SK-N-SH (cell line): Measurements from ENCODE around the gene CENPW. TPM values are rescaled to one million over a fixed set of nuclear protein-coding genes. Genes with fewer than 3 reads are reported as not detected.

ENCODE experiments used
- CTCF ChIA-PET: fragments of 300-600, 350-600 bp; formaldehyde crosslinking; extraction: SDS; loops from one replicate; lab custom pipeline; 2021; lab: Yijun Ruan, JAX
- POLR2A ChIA-PET: fragments of 350-600 bp; sonication (Branson Sonifier 250); formaldehyde crosslinking; extraction: SDS; loops from one replicate; lab custom pipeline; 2020; ENCODE audit warnings: antibody characterized with exemption, inconsistent platforms; lab: Yijun Ruan, JAX
- DNase-seq: peaks from one replicate; pipeline ENCODE4 v3.0.0; 2012
- H2AFZ ChIP-seq: fragments of 200-600 bp; sonication (generic); 2 replicates; pipeline ENCODE4 v1.8.1; 2016; ENCODE audit warnings: antibody characterized with exemption, mild to moderate bottlenecking, low read depth
- H3F3A ChIP-seq: fragments of 200-600 bp; sonication (generic); replicated peaks from 2 replicates; pipeline ENCODE3; 2016; ENCODE audit warnings: antibody characterized with exemption, mild to moderate bottlenecking; ENCODE audit not compliant: insufficient read depth
- H3K27ac ChIP-seq, 2 experiments: fragments of 200-500 bp in 1 of 2; fragments of 200-600 bp in 1 of 2; sonication (Bioruptor generic) in 1 of 2; sonication (generic), shearing (Covaris generic) in 1 of 2; 2 replicates each; pipeline versions ENCODE4 v1.5.1 to v1.6.1; 2014 to 2016; ENCODE audit warnings: low read depth in 2 of 2, inconsistent platforms in 1 of 2, low read length in 1 of 2, mild to moderate bottlenecking in 1 of 2, mixed read lengths in 1 of 2
- H3K27me3 ChIP-seq: fragments of 200-600 bp; sonication (generic), shearing (Covaris generic); 2 replicates; pipeline ENCODE4 v1.6.1; 2016; ENCODE audit warnings: mixed run types; ENCODE audit not compliant: insufficient read depth
- H3K36me3 ChIP-seq, 2 experiments: fragments of 200-500 bp in 1 of 2; fragments of 200-600 bp in 1 of 2; sonication (Bioruptor generic) in 1 of 2; sonication (generic) in 1 of 2; replicated peaks in 1 of 2; 2 replicates each; pipeline versions ENCODE3 to v1.5.1; 2014 to 2016; ENCODE audit warnings: low read length in 1 of 2, mild to moderate bottlenecking in 1 of 2; ENCODE audit not compliant: insufficient read depth in 2 of 2, control insufficient read depth in 1 of 2
- H3K4me1 ChIP-seq, 2 experiments: fragments of 200-500 bp in 1 of 2; fragments of 200-600 bp in 1 of 2; sonication (Bioruptor generic) in 1 of 2; sonication (generic), shearing (Covaris generic) in 1 of 2; 2 replicates each; pipeline versions ENCODE4 v1.5.1 to v1.6.1; 2014 to 2016; ENCODE audit warnings: low read depth in 1 of 2, low read length in 1 of 2, mixed run types in 1 of 2; ENCODE audit not compliant: insufficient read depth in 2 of 2, control insufficient read depth in 1 of 2
- H3K4me2 ChIP-seq: fragments of 200-600 bp; sonication (generic), shearing (Covaris generic); 2 replicates; pipeline ENCODE4 v1.6.1; 2017; ENCODE audit warnings: mixed run types
- H3K4me3 ChIP-seq, 2 experiments: fragments of 200-500 bp in 1 of 2; fragments of 200-600 bp in 1 of 2; sonication (Bioruptor generic) in 1 of 2; sonication (generic), shearing (Covaris generic) in 1 of 2; 2 replicates each; pipeline versions ENCODE4 v1.5.1 to v1.8.1; 2014 to 2016; ENCODE audit warnings: low read depth in 2 of 2, inconsistent platforms in 1 of 2, low read length in 1 of 2, mild to moderate bottlenecking in 1 of 2, mixed read lengths in 1 of 2, moderate library complexity in 1 of 2
- H3K79me2 ChIP-seq: fragments of 200-600 bp; sonication (generic); 2 replicates; pipeline ENCODE4 v1.8.1; 2017; ENCODE audit warnings: mild to moderate bottlenecking; ENCODE audit not compliant: insufficient read depth
- H3K9ac ChIP-seq: fragments of 200-600 bp; sonication (generic); 2 replicates; pipeline ENCODE4 v1.6.1; 2017; ENCODE audit warnings: mixed run types
- H3K9me2 ChIP-seq: fragments of 200-600 bp; sonication (generic); 2 replicates; pipeline ENCODE4 v1.6.1; 2017; ENCODE audit warnings: mixed run types
- H3K9me3 ChIP-seq: fragments of 200-600 bp; sonication (generic); 2 replicates; pipeline ENCODE4 v1.6.1; 2017; ENCODE audit warnings: mixed run types, mild to moderate bottlenecking, moderate library complexity
- H4K20me1 ChIP-seq: fragments of 200-600 bp; sonication (generic); 2 replicates; pipeline ENCODE4 v1.6.1; 2017; ENCODE audit warnings: mild to moderate bottlenecking, mixed run types; ENCODE audit not compliant: insufficient read depth
- CHD2 ChIP-seq: fragments of 150-350 bp; IDR thresholded peaks from 2 replicates; pipeline ENCODE4 v1.6.1; 2018; ENCODE audit warnings: low read length; ENCODE audit not compliant: partially characterized antibody
- ELF1 ChIP-seq: IDR thresholded peaks from 2 replicates; pipeline ENCODE4 v1.4.0; 2012
- EZH2phosphoT487 ChIP-seq: fragments of 200-600 bp; sonication (generic); IDR thresholded peaks from 2 replicates; pipeline ENCODE4 v1.6.1; 2017; ENCODE audit warnings: low read depth, mixed run types, mild to moderate bottlenecking, antibody characterized with exemption, moderate library complexity, borderline replicate concordance
- FOSL2 ChIP-seq: IDR thresholded peaks from 2 replicates; pipeline ENCODE4 v1.4.0; 2012; ENCODE audit warnings: low read depth, mild to moderate bottlenecking, moderate library complexity, borderline replicate concordance
- FOXJ3 ChIP-seq: sonication (generic); formaldehyde crosslinking; IDR thresholded peaks from 2 replicates; pipeline ENCODE4 v1.5.1; 2020; ENCODE audit warnings: mild to moderate bottlenecking, missing genetic modification reagents
- FOXM1 ChIP-seq: IDR thresholded peaks from 2 replicates; pipeline ENCODE4 v1.4.0; 2012; ENCODE audit warnings: low read depth, mild to moderate bottlenecking
- GABPA ChIP-seq: IDR thresholded peaks from 2 replicates; pipeline ENCODE4 v1.4.0; 2012; ENCODE audit warnings: low read depth, mild to moderate bottlenecking
- GATA2 ChIP-seq: sonication (generic); formaldehyde crosslinking; IDR thresholded peaks from 2 replicates; pipeline ENCODE4 v1.5.0; 2020; ENCODE audit warnings: mild to moderate bottlenecking, missing genetic modification reagents
- JUND ChIP-seq: IDR thresholded peaks from 2 replicates; pipeline ENCODE4 v1.4.0; 2012
- MXI1 ChIP-seq: IDR thresholded peaks from 2 replicates; pipeline ENCODE4 v1.6.1; 2012; ENCODE audit warnings: mild to moderate bottlenecking, low read depth, low read length, improper control_type of control experiment
- NRF1 ChIP-seq: IDR thresholded peaks from 2 replicates; pipeline ENCODE4 v1.6.1; 2012; ENCODE audit warnings: low read depth, mild to moderate bottlenecking, low read length
- POLR2AphosphoS5 ChIP-seq: IDR thresholded peaks from 2 replicates; pipeline ENCODE4 v1.6.1; 2012; ENCODE audit warnings: low read depth, low read length
- RAD21 ChIP-seq: IDR thresholded peaks from 2 replicates; pipeline ENCODE4 v1.6.1; 2012; ENCODE audit warnings: mild to moderate bottlenecking, low read length
- RCOR1 ChIP-seq: fragments of 150-350 bp; IDR thresholded peaks from 2 replicates; pipeline ENCODE4 v1.6.1; 2017; ENCODE audit warnings: antibody characterized with exemption, low read length
- RXRA ChIP-seq: IDR thresholded peaks from 2 replicates; pipeline ENCODE4 v1.4.0; 2012; ENCODE audit warnings: low read depth, mild to moderate bottlenecking, borderline replicate concordance
- SIN3A ChIP-seq: IDR thresholded peaks from 2 replicates; pipeline ENCODE4 v1.6.1; 2012; ENCODE audit warnings: low read depth, mild to moderate bottlenecking, low read length, moderate library complexity, borderline replicate concordance
- SMC3 ChIP-seq: IDR thresholded peaks from 2 replicates; pipeline ENCODE4 v1.6.1; 2012; ENCODE audit warnings: low read depth, low read length, improper control_type of control experiment
- TAF1 ChIP-seq: IDR thresholded peaks from 2 replicates; pipeline ENCODE4 v1.6.1; 2012; ENCODE audit warnings: low read depth, mild to moderate bottlenecking, low read length, moderate library complexity, borderline replicate concordance
- TCF12 ChIP-seq: IDR thresholded peaks from 2 replicates; pipeline ENCODE4 v1.4.0; 2012
- WGBS: methylation state at CpG from one replicate; pipeline ENCODE4 v1.1.6; 2017; ENCODE audit warnings: low lambda C conversion rate; 5-methylcytosine and 5-hydroxymethylcytosine counted together
- polyA plus RNA-seq, 3 experiments: library from polyadenylated mRNA; depleted of rRNA; stranded (reverse); fragments of >200 nt; gene quantifications; 2 replicates each; pipeline ENCODE4 v1.2.3, GENCODE V29; 2012
- TF ChIP-seq, protein P1 (sequence below): IDR thresholded peaks from 2 replicates; pipeline ENCODE4 v1.4.0; 2012; ENCODE audit warnings: low read depth, borderline replicate concordance
- TF ChIP-seq, protein P2 (sequence below): fragments of 200-600 bp; sonication (generic); IDR thresholded peaks from 2 replicates; pipeline ENCODE4 v1.6.1; 2017; ENCODE audit warnings: antibody characterized with exemption, mild to moderate bottlenecking, moderate library complexity
- TF ChIP-seq, protein P3 (sequence below): IDR thresholded peaks from 2 replicates; pipeline ENCODE4 v1.6.1; 2012; ENCODE audit warnings: mild to moderate bottlenecking, low read depth, low read length, moderate library complexity
- TF ChIP-seq, protein P4 (sequence below): fragments of 150-350 bp; IDR thresholded peaks from 2 replicates; pipeline ENCODE4 v1.6.1; 2017; ENCODE audit warnings: antibody characterized with exemption, low read length, low read depth, borderline replicate concordance

CENPW gene
- polyA plus RNA-seq (2012; rRNA removed) = 8.8 and 10.9 TPM in 2 replicates
- 13.0 and 17.9 TPM in 2 replicates for polyA plus RNA-seq (2012; cell fraction: cytosol; rRNA removed)
- 3.6 TPM in 2 replicates for polyA plus RNA-seq (2012; cell fraction: nucleus; rRNA removed)

DNA sequence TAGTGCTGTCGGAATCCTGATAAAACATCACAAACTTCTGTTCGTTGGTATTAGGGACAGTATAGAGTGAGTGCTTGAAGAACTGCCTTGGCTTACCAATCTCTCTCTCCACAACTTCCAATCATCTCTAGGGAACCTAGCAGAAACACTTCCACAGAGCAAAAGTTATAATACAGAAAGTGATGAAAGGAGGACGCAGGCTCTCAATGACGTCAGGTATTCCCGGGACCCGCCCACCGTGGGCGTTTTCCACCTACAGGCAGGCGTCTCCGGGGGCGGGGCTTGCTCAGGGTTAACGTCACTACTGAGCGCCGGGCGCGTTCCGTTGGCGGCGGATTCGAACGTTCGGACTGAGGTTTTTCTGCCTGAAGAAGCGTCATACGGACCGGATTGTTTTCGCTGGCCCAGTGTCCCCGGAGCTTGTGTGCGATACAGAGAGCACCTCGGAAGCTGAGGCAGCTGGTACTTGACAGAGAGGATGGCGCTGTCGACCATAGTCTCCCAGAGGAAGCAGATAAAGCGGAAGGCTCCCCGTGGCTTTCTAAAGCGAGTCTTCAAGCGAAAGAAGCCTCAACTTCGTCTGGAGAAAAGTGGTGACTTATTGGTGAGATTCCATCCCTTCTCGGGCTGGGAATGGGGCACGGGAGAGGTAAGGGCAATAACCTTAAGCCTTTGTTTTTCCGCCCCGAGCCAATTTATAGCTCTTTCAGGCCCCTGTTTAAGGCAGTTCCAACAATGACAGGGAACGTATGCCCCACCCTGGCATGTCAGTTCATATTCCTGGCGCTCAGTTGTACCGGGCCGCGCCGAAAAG, at the start of gene CENPW:
TSS of gene CENPW (plus strand) at position 320 of the 814 bp plus-strand sequence. CDS start at position 479, 159 bp downstream.
- H3K9ac ChIP-seq = peak within 1 kb of the TSS; percentile 69
- peak within 1 kb of the TSS; percentile 25 to 47; a peak in 2 of 4 replicates for H3K27ac ChIP-seq
- DNase-seq = peak; percentile 85
- no peaks in the 10 kb centered on the region for H3K27me3 ChIP-seq
- peak within 1 kb of the TSS; percentile 89 for H3K4me2 ChIP-seq
- H3K9me3 ChIP-seq = no peaks in the 10 kb centered on the region
- ChIA-PET CTCF (interaction anchor here (1.3 to 2.1 kb wide), 2 partner anchors 14 to 307 kb away, joined by 3 to 5 read pairs; no protein-coding TSS in a partner anchor), POLR2A (no interaction called here)
- H3K36me3 ChIP-seq = no peaks in the 10 kb centered on the region
- peak within 1 kb of the TSS; percentile 90 for H2AFZ ChIP-seq
- no peaks in the 10 kb centered on the region; the same call in 1 of the 2 replicates for H3K9me2 ChIP-seq
- H3K4me3 ChIP-seq = peak within 1 kb of the TSS; percentile 84 to 94
- peaks cover 46% of the 10 kb centered on the region for H3K79me2 ChIP-seq
- H3K4me1 ChIP-seq = peaks cover 0 to 14% of the 10 kb centered on the region in 2 experiments; a peak in 2 of 4 replicates
- WGBS = 3% methylated on average over 42 of the region's 46 CpGs
- H3F3A ChIP-seq = peaks cover 5% of the 10 kb centered on the region
- H4K20me1 ChIP-seq = no peaks in the 10 kb centered on the region
- TF ChIP-seq, protein P1, sequence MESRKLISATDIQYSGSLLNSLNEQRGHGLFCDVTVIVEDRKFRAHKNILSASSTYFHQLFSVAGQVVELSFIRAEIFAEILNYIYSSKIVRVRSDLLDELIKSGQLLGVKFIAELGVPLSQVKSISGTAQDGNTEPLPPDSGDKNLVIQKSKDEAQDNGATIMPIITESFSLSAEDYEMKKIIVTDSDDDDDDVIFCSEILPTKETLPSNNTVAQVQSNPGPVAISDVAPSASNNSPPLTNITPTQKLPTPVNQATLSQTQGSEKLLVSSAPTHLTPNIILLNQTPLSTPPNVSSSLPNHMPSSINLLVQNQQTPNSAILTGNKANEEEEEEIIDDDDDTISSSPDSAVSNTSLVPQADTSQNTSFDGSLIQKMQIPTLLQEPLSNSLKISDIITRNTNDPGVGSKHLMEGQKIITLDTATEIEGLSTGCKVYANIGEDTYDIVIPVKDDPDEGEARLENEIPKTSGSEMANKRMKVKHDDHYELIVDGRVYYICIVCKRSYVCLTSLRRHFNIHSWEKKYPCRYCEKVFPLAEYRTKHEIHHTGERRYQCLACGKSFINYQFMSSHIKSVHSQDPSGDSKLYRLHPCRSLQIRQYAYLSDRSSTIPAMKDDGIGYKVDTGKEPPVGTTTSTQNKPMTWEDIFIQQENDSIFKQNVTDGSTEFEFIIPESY = no peak
- TF ChIP-seq RCOR1 = peak; percentile 23; the same call in 1 of the 2 replicates
- TF ChIP-seq, protein P2, sequence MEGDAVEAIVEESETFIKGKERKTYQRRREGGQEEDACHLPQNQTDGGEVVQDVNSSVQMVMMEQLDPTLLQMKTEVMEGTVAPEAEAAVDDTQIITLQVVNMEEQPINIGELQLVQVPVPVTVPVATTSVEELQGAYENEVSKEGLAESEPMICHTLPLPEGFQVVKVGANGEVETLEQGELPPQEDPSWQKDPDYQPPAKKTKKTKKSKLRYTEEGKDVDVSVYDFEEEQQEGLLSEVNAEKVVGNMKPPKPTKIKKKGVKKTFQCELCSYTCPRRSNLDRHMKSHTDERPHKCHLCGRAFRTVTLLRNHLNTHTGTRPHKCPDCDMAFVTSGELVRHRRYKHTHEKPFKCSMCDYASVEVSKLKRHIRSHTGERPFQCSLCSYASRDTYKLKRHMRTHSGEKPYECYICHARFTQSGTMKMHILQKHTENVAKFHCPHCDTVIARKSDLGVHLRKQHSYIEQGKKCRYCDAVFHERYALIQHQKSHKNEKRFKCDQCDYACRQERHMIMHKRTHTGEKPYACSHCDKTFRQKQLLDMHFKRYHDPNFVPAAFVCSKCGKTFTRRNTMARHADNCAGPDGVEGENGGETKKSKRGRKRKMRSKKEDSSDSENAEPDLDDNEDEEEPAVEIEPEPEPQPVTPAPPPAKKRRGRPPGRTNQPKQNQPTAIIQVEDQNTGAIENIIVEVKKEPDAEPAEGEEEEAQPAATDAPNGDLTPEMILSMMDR = no peak
- TF ChIP-seq FOXJ3 (CRISPR knock-in tag) = no peak
- TF ChIP-seq RXRA = no peak
- TF ChIP-seq, protein P3, sequence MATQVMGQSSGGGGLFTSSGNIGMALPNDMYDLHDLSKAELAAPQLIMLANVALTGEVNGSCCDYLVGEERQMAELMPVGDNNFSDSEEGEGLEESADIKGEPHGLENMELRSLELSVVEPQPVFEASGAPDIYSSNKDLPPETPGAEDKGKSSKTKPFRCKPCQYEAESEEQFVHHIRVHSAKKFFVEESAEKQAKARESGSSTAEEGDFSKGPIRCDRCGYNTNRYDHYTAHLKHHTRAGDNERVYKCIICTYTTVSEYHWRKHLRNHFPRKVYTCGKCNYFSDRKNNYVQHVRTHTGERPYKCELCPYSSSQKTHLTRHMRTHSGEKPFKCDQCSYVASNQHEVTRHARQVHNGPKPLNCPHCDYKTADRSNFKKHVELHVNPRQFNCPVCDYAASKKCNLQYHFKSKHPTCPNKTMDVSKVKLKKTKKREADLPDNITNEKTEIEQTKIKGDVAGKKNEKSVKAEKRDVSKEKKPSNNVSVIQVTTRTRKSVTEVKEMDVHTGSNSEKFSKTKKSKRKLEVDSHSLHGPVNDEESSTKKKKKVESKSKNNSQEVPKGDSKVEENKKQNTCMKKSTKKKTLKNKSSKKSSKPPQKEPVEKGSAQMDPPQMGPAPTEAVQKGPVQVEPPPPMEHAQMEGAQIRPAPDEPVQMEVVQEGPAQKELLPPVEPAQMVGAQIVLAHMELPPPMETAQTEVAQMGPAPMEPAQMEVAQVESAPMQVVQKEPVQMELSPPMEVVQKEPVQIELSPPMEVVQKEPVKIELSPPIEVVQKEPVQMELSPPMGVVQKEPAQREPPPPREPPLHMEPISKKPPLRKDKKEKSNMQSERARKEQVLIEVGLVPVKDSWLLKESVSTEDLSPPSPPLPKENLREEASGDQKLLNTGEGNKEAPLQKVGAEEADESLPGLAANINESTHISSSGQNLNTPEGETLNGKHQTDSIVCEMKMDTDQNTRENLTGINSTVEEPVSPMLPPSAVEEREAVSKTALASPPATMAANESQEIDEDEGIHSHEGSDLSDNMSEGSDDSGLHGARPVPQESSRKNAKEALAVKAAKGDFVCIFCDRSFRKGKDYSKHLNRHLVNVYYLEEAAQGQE = no peak
- TF ChIP-seq, protein P4, sequence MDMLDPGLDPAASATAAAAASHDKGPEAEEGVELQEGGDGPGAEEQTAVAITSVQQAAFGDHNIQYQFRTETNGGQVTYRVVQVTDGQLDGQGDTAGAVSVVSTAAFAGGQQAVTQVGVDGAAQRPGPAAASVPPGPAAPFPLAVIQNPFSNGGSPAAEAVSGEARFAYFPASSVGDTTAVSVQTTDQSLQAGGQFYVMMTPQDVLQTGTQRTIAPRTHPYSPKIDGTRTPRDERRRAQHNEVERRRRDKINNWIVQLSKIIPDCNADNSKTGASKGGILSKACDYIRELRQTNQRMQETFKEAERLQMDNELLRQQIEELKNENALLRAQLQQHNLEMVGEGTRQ = no peak
- TF ChIP-seq SMC3 = no peak
- no peak for TF ChIP-seq CHD2
- peak; percentile 70; the same call in 1 of the 2 replicates for TF ChIP-seq POLR2AphosphoS5
- TF ChIP-seq RAD21 = peak; percentile 2; the same call in 1 of the 2 replicates
- TF ChIP-seq FOSL2 = peak; percentile 33; the same call in 1 of the 2 replicates
- no peak for TF ChIP-seq NRF1
- TF ChIP-seq ELF1 = 0 out of 2 replicates have a peak, but pooled peaks have one; percentile 29
- peak; percentile 50; the same call in 1 of the 2 replicates for TF ChIP-seq TAF1
- TF ChIP-seq GABPA = peak; percentile 35; the same call in 1 of the 2 replicates
- TF ChIP-seq JUND = no peak
- TF ChIP-seq EZH2phosphoT487 = no peak
- peak; percentile 99 for TF ChIP-seq SIN3A
- peak; percentile 95 for TF ChIP-seq MXI1
- TF ChIP-seq GATA2 (CRISPR knock-in tag) = no peak
- no peak for TF ChIP-seq TCF12
- no peak for TF ChIP-seq FOXM1
